Measurements from ENCODE around the gene TTLL5.
"Not testable (repeated sequence)": the region's sequence is repeated elsewhere in the genome, so short reads cannot be mapped to it uniquely, and the experiment has no call there.

TTLL5 gene

GRCh38 chr14:75917322-75917945, 256.4 kb downstream of the TTLL5 start:
- no peak for DNase-seq

GRCh38 chr14:75917946-75918335, 256.9 kb downstream of the TTLL5 start:
- DNase-seq, result no peak

GRCh38 chr14:75920421-75920820, 259.4 kb downstream of the TTLL5 start:
- DNase-seq, result not testable (repeated sequence)

- DNase-seq, result not testable (repeated sequence)
Observed at GRCh38 chr14:75925141-75925840, 264.2 kb downstream of the TTLL5 start.

GRCh38 chr14:75926431-75927115, 265.5 kb downstream of the TTLL5 start:
- no peak for DNase-seq

- no peak for DNase-seq
Observed at GRCh38 chr14:75927564-75928087, 266.6 kb downstream of the TTLL5 start.

- no peak for DNase-seq
Observed at GRCh38 chr14:75928690-75929181, 267.7 kb downstream of the TTLL5 start.

- DNase-seq, result no peak
Observed at GRCh38 chr14:75933712-75934296, 272.8 kb downstream of the TTLL5 start.

GRCh38 chr14:75934998-75935628, 274.1 kb downstream of the TTLL5 start:
- DNase-seq, result no peak

- DNase-seq, result no peak
Observed at GRCh38 chr14:75939200-75939599, 278.2 kb downstream of the TTLL5 start.

GRCh38 chr14:75941030-75941429, 280.0 kb downstream of the TTLL5 start:
- no peak for DNase-seq

- DNase-seq, result no peak
Observed at GRCh38 chr14:75944607-75945241, 283.7 kb downstream of the TTLL5 start.

- no peak for DNase-seq
Observed at GRCh38 chr14:75946785-75947184, 285.7 kb downstream of the TTLL5 start.

GRCh38 chr14:75952489-75952888, 291.4 kb downstream of the TTLL5 start:
- no peak for DNase-seq

- DNase-seq, result no peak
Observed at GRCh38 chr14:75959031-75959430, 298.0 kb downstream of the TTLL5 start.

GRCh38 chr14:75960231-75960630, 299.2 kb downstream of the TTLL5 start:
- DNase-seq, result no peak

GRCh38 chr14:75961662-75962061, 300.6 kb downstream of the TTLL5 start:
- no peak for DNase-seq

- no peak for DNase-seq
Observed at GRCh38 chr14:75967866-75968265, 306.8 kb downstream of the TTLL5 start.

- no peak for DNase-seq
Observed at GRCh38 chr14:75968456-75968855, 307.4 kb downstream of the TTLL5 start.

- DNase-seq, result no peak
Observed at GRCh38 chr14:75969126-75969525, 308.1 kb downstream of the TTLL5 start.

GRCh38 chr14:75969891-75970290, 308.8 kb downstream of the TTLL5 start:
- no peak for DNase-seq

- DNase-seq, result no peak
Observed at GRCh38 chr14:75970989-75971388, 309.9 kb downstream of the TTLL5 start.
